SK-N-MC (cell line): Measurements from ENCODE around the gene CCR8.

Experiments used
- EZH2 ChIP-seq: fragments of 200-600 bp; sonication (generic); IDR thresholded peaks from one replicate; pipeline ENCODE4 v1.6.1; 2017; ENCODE audit warnings: antibody characterized with exemption
- POLR2AphosphoS5 ChIP-seq: IDR thresholded peaks from 2 replicates; pipeline ENCODE4 v1.6.1; 2012; ENCODE audit warnings: mild to moderate bottlenecking, low read depth, low read length, borderline replicate concordance

DNA sequence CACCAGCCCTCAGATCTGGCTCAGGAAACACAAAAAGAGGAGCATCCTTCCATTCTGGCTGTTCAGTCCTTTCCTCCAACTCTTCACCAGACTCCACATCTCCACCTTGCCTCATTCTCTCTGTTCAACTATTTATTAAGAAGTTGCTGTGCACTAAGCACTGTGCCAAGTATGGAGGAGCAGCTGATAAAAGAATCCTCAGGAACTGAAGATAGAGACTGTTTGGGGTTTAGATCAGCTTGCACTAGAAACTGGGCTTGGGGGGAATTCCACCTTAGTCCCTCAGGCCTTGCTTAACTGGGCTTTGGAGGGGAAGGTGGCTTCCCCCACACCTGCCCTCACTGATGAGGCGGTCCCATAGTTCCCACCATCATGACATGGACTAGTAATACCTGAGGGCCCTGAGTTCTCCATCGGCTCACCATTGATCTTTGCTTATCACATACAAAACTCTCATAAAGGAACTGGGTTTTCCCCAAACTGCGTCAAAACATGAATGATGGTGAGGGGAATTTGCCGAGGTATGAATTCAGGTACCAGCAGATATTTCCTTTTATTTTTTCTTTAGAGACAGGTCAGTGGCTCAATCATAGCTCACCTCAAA is 1.7 kb upstream of the CCR8 start:
- TF ChIP-seq POLR2AphosphoS5 (no peak), EZH2 (no peak)
